ENCODE measurements around the gene CXCL6. TPM values are rescaled to one million over a fixed set of nuclear protein-coding genes. Genes with fewer than 3 reads are reported as not detected.

Gene CXCL6
- total RNA-seq, 1 experiment from 2014 or later: 0.17 TPM

Other genes with a start within 250 kb of the CXCL6 start
- 0.22 and 0.66 TPM in 2 replicates for gene RASSF6, start 216.2 kb upstream of the CXCL6 start, total RNA-seq (2014; rRNA removed; shearing (Covaris generic))
- not detected in 2 replicates for gene CXCL8, start 96.1 kb upstream of the CXCL6 start, total RNA-seq (2014; rRNA removed; shearing (Covaris generic))
- gene PF4V1, start 16.6 kb downstream of the CXCL6 start, total RNA-seq (2014; rRNA removed; shearing (Covaris generic)): not detected in 2 replicates
- not detected in 2 replicates for gene CXCL1, start 32.7 kb downstream of the CXCL6 start, total RNA-seq (2014; rRNA removed; shearing (Covaris generic))
- gene PF4, start 145.3 kb downstream of the CXCL6 start, total RNA-seq (2014; rRNA removed; shearing (Covaris generic)): 0.33 TPM in 1 of 2 replicates, not detected in the other
- gene PPBP, start 151.5 kb downstream of the CXCL6 start, total RNA-seq (2014; rRNA removed; shearing (Covaris generic)): not detected in 2 replicates
- 0.31 and 0.55 TPM in 2 replicates for gene CXCL5, start 162.0 kb downstream of the CXCL6 start, total RNA-seq (2014; rRNA removed; shearing (Covaris generic))
- gene CXCL3, start 202.0 kb downstream of the CXCL6 start, total RNA-seq (2014; rRNA removed; shearing (Covaris generic)): 0.14 and 0.37 TPM in 2 replicates

All from H7 (cell line).